WERI-Rb-1 (cell line): Measurements from ENCODE around the gene EFNB1.
"Not testable (repeated sequence)": the region's sequence is repeated elsewhere in the genome, so short reads cannot be mapped to it uniquely, and the experiment has no call there.

Experiments
- DNase-seq: peaks from one replicate; pipeline ENCODE4 v3.0.0-alpha.2; 2020
- H3K27ac ChIP-seq: fragments of 250-450 bp; sonication (Bioruptor Pico); 2 replicates; pipeline ENCODE4 v1.5.1; 2020; ENCODE audit warnings: mild to moderate bottlenecking, moderate library complexity
- H3K27me3 ChIP-seq: fragments of 250-450 bp; sonication (Bioruptor Pico); 2 replicates; pipeline ENCODE4 v1.5.1; 2021; ENCODE audit warnings: mild to moderate bottlenecking, low read depth, moderate library complexity; ENCODE audit not compliant: insufficient read depth, severe bottlenecking
- H3K36me3 ChIP-seq: fragments of 250-450 bp; sonication (Bioruptor Pico); 2 replicates; pipeline ENCODE4 v1.5.1; 2020; ENCODE audit warnings: mild to moderate bottlenecking, moderate library complexity
- H3K4me3 ChIP-seq: 2 replicates; pipeline ENCODE4 v1.5.1; 2011; ENCODE audit warnings: low read depth, mild to moderate bottlenecking, control low read depth, low read length
- H3K9me3 ChIP-seq: fragments of 250-450 bp; sonication (Bioruptor Pico); 2 replicates; pipeline ENCODE4 v1.5.1; 2021; ENCODE audit warnings: mild to moderate bottlenecking, moderate library complexity; ENCODE audit not compliant: severe bottlenecking
- CTCF ChIP-seq: IDR thresholded peaks from 2 replicates; pipeline ENCODE4 v1.5.1; 2011; ENCODE audit warnings: low read depth, mild to moderate bottlenecking, control low read depth, inconsistent platforms, low read length

The EFNB1 gene

GRCh38 chrX:68794461-68794860 lies 34.4 kb upstream of the EFNB1 start:
- no peak for TF ChIP-seq CTCF
- Histone ChIP-seq H3K9me3 (peaks cover 3% of the 10 kb centered on the region), H3K36me3 (no peaks in the 10 kb centered on the region), H3K27me3 (peaks cover 31% of the 10 kb centered on the region), H3K27ac (no peak overlapping the region), H3K4me3 (no peak overlapping the region)
- DNase-seq = no peak

- no peak overlapping the region for H3K4me3 ChIP-seq
- peaks cover 27% of the 10 kb centered on the region for H3K27me3 ChIP-seq
- TF ChIP-seq CTCF = no peak
- no peak overlapping the region for H3K27ac ChIP-seq
- no peak for DNase-seq
- H3K9me3 ChIP-seq = peaks cover 3% of the 10 kb centered on the region
- H3K36me3 ChIP-seq = no peaks in the 10 kb centered on the region
Observed at GRCh38 chrX:68795741-68796140, 33.1 kb upstream of the EFNB1 start.

GRCh38 chrX:68798400-68798799 lies 30.4 kb upstream of the EFNB1 start:
- peaks cover 42% of the 10 kb centered on the region for H3K27me3 ChIP-seq
- not testable (repeated sequence) for DNase-seq, H3K36me3 ChIP-seq, H3K27ac ChIP-seq, H3K4me3 ChIP-seq, H3K9me3 ChIP-seq

GRCh38 chrX:68801737-68802290 lies 27.0 kb upstream of the EFNB1 start:
- no peaks in the 10 kb centered on the region for H3K36me3 ChIP-seq
- no peak overlapping the region for H3K4me3 ChIP-seq
- no peak overlapping the region for H3K27ac ChIP-seq
- no peak for DNase-seq
- peaks cover 3% of the 10 kb centered on the region for H3K9me3 ChIP-seq
- no peak for TF ChIP-seq CTCF
- peaks cover 33% of the 10 kb centered on the region for H3K27me3 ChIP-seq

- no peaks in the 10 kb centered on the region for H3K9me3 ChIP-seq
- H3K36me3 ChIP-seq = no peaks in the 10 kb centered on the region
- H3K27me3 ChIP-seq = peaks cover 18% of the 10 kb centered on the region
- no peak overlapping the region for H3K4me3 ChIP-seq
- peak; percentile 48; the same call in 1 of the 2 replicates for TF ChIP-seq CTCF
- no peak overlapping the region for H3K27ac ChIP-seq
- no peak for DNase-seq
Observed at GRCh38 chrX:68807818-68808217, 21.0 kb upstream of the EFNB1 start.

GRCh38 chrX:68808686-68809357 lies 20.0 kb upstream of the EFNB1 start:
- Histone ChIP-seq H3K27me3 (peaks cover 16% of the 10 kb centered on the region), H3K9me3 (no peaks in the 10 kb centered on the region), H3K4me3 (no peak overlapping the region), H3K27ac (no peak overlapping the region), H3K36me3 (no peaks in the 10 kb centered on the region)
- DNase-seq = no peak
- TF ChIP-seq CTCF = peak; percentile 39; the same call in 1 of the 2 replicates
